HG03571 (cell line): ENCODE measurements around the gene RPL36A.
A peak's percentile ranks its signal among the peaks of the same experiment; 100 is the strongest.

ENCODE experiments used
- ATAC-seq: cut with Tn5 transposase; IDR thresholded peaks from one replicate; pipeline ENCODE4 v1.9.1; 2021; ENCODE audit not compliant: unreplicated experiment

The RPL36A gene

DNA sequence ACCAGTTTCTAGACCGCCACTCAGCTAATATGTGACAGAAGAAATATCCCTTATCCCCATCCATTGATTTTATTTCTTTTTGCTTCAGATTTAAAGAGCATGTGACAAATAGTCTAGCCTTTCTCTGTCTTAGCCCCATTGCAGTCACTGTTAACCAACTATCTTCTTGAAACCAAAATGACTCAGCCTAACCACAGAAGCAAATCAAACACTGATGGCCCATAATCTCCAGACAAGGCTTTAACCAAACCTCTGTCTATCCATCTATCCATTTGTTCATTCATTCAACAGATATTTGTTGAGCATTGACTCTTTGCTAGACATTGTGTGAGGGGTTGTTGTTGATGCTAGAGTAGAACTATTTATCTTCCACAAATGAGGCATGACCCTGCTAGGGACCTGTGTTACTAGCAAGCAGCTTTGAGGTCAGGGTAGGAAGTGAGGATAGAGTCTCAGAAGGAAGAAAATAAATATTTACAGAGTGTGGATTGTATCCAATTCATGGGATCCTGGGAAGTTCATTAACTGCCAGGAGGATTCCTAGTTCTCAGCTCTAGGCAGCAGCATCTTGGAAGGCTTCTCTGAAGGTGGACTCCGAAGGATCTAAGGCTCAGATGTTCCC, 39.8 kb downstream of the RPL36A start:
- peak; percentile 96 for ATAC-seq

GRCh38 chrX:101442085-101442484, 51.3 kb downstream of the RPL36A start:
- no peak for ATAC-seq
